GM19035 (cell line): ENCODE results near the gene MEAK7.

Experiments
- ATAC-seq: cut with Tn5 transposase; IDR thresholded peaks from one replicate; pipeline ENCODE4 v1.9.1; 2021; ENCODE audit not compliant: unreplicated experiment

The MEAK7 gene

GRCh38 chr16:84489131-84489530 lies 15.3 kb downstream of the MEAK7 start:
- ATAC-seq: no peak

GRCh38 chr16:84487358-84487757 lies 17.1 kb downstream of the MEAK7 start:
- ATAC-seq: no peak

GRCh38 chr16:84486551-84487235 lies 17.8 kb downstream of the MEAK7 start:
- no peak for ATAC-seq

- ATAC-seq: no peak
Measured at GRCh38 chr16:84486126-84486525, 18.3 kb downstream of the MEAK7 start.

- ATAC-seq: no peak
Measured at GRCh38 chr16:84485255-84486010, 19.0 kb downstream of the MEAK7 start.

GRCh38 chr16:84484579-84485254 lies 19.7 kb downstream of the MEAK7 start:
- ATAC-seq: no peak

GRCh38 chr16:84483882-84484565 lies 20.4 kb downstream of the MEAK7 start:
- ATAC-seq: no peak

- ATAC-seq: no peak
Measured at GRCh38 chr16:84482951-84483881, 21.2 kb downstream of the MEAK7 start.

- no peak for ATAC-seq
Measured at GRCh38 chr16:84482001-84482891, 22.2 kb downstream of the MEAK7 start.

- ATAC-seq: no peak
Measured at GRCh38 chr16:84481051-84481735, 23.3 kb downstream of the MEAK7 start.

- no peak for ATAC-seq
Measured at GRCh38 chr16:84479716-84480450, 24.6 kb downstream of the MEAK7 start.

GRCh38 chr16:84478172-84478947 lies 26.1 kb downstream of the MEAK7 start:
- no peak for ATAC-seq

GRCh38 chr16:84477661-84478060 lies 26.8 kb downstream of the MEAK7 start:
- ATAC-seq: no peak

GRCh38 chr16:84476401-84476800 lies 28.1 kb downstream of the MEAK7 start:
- ATAC-seq: no peak

- no peak for ATAC-seq
Measured at GRCh38 chr16:84475643-84476240, 28.7 kb downstream of the MEAK7 start.

- no peak for ATAC-seq
Measured at GRCh38 chr16:84471966-84472365, 32.5 kb downstream of the MEAK7 start.

GRCh38 chr16:84471316-84471715 lies 33.1 kb downstream of the MEAK7 start:
- no peak for ATAC-seq
